GM12875 (cell line): ENCODE measurements around the gene DHCR7.

Experiments
- H3K4me3 ChIP-seq: one replicate; pipeline ENCODE4 v1.5.1; 2011; ENCODE audit warnings: low read depth, low read length, control low read depth
- CTCF ChIP-seq: IDR thresholded peaks from 2 replicates; pipeline ENCODE4 v1.5.1; 2011; ENCODE audit warnings: low read depth, mild to moderate bottlenecking, control low read depth, inconsistent platforms, low read length, moderate library complexity, borderline replicate concordance; ENCODE audit not compliant: insufficient read depth

The DHCR7 gene

GRCh38 chr11:71391352-71391751 lies 56.8 kb downstream of the DHCR7 start:
- no peak overlapping the region for H3K4me3 ChIP-seq
- TF ChIP-seq CTCF = no peak

GRCh38 chr11:71388637-71389235 lies 59.5 kb downstream of the DHCR7 start:
- no peak for TF ChIP-seq CTCF
- no peak overlapping the region for H3K4me3 ChIP-seq

- no peak for TF ChIP-seq CTCF
- no peak overlapping the region for H3K4me3 ChIP-seq
Measured at GRCh38 chr11:71387784-71388636, 60.2 kb downstream of the DHCR7 start.

GRCh38 chr11:71387200-71387599 lies 61.0 kb downstream of the DHCR7 start:
- no peak for TF ChIP-seq CTCF
- no peak overlapping the region for H3K4me3 ChIP-seq

GRCh38 chr11:71386202-71386601 lies 62.0 kb downstream of the DHCR7 start:
- no peak overlapping the region for H3K4me3 ChIP-seq
- no peak for TF ChIP-seq CTCF

- TF ChIP-seq CTCF = no peak
- H3K4me3 ChIP-seq = no peak overlapping the region
Measured at GRCh38 chr11:71385091-71385490, 63.1 kb downstream of the DHCR7 start.

GRCh38 chr11:71384561-71384960 lies 63.6 kb downstream of the DHCR7 start:
- no peak overlapping the region for H3K4me3 ChIP-seq
- TF ChIP-seq CTCF = no peak
